Thoracic aorta (tissue), 2 donors: ENCODE results near the gene SH3PXD2B. TPM values are rescaled to one million over a fixed set of nuclear protein-coding genes. Genes with fewer than 3 reads are reported as not detected.

ENCODE experiments used
- ATAC-seq: fragments of 150-250 bp; one replicate; pipeline ENCODE4 v1.8.0; 2017; ENCODE audit warnings: low read depth; ENCODE audit not compliant: insufficient number of reproducible peaks, low FRiP score
- DNase-seq: peaks from one replicate; pipeline ENCODE4 v3.0.0-alpha.2; 2020; ENCODE audit warnings: low spot score
- H3K27ac ChIP-seq, 2 donors: fragments of 200-600 bp; sonication (generic); 1 replicate in 1 of 2; 2 replicates in 1 of 2; pipeline ENCODE4 v1.5.1; 2016; ENCODE audit warnings: mild to moderate bottlenecking in 2 of 2, moderate library complexity in 2 of 2
- H3K27me3 ChIP-seq: fragments of 200-600 bp; sonication (generic); replicated peaks from 2 replicates; pipeline ENCODE4 v1.6.0; 2016; ENCODE audit warnings: mild to moderate bottlenecking; ENCODE audit not compliant: insufficient read depth
- H3K36me3 ChIP-seq: fragments of 200-600 bp; sonication (generic); one replicate; pipeline ENCODE4 v1.5.1; 2016
- H3K4me1 ChIP-seq, 2 donors: fragments of 200-600 bp; sonication (generic); 1 replicate in 1 of 2; 2 replicates in 1 of 2; pipeline versions ENCODE4 v1.5.1 to v1.6.0; 2016; ENCODE audit warnings: low read depth in 2 of 2, mild to moderate bottlenecking in 1 of 2; ENCODE audit not compliant: control insufficient read depth in 1 of 2
- H3K4me3 ChIP-seq: fragments of 200-600 bp; sonication (generic); 2 replicates; pipeline ENCODE4 v1.5.1; 2016; ENCODE audit warnings: mild to moderate bottlenecking
- H3K9me3 ChIP-seq: fragments of 200-600 bp; sonication (generic); 2 replicates; pipeline ENCODE4 v1.5.1; 2016
- CTCF ChIP-seq: fragments of 200-600 bp; sonication (generic); IDR thresholded peaks from one replicate; pipeline ENCODE4 v1.5.1; 2019; ENCODE audit warnings: antibody characterized with exemption
- total RNA-seq, 2 donors: library from RNA; depleted of rRNA; stranded (reverse); fragments of >200 nt; gene quantifications; one replicate each; pipeline versions ENCODE4 v1.1.0 to v1.2.3, GENCODE V29; 2016

The SH3PXD2B gene
- total RNA-seq, 2 donors from 2014 or later, result 31.4 to 42.0 TPM

GRCh38 chr5:172348084-172348483 lies 106.2 kb downstream of the SH3PXD2B start:
- no peak for DNase-seq
- Histone ChIP-seq H3K27me3 (no peaks in the 10 kb centered on the region), H3K4me1 (no peaks in the 10 kb centered on the region), H3K36me3 (peaks cover 60% of the 10 kb centered on the region), H3K9me3 (no peaks in the 10 kb centered on the region), H3K27ac (no peak overlapping the region), H3K4me3 (no peak overlapping the region)
- no peak for ATAC-seq
- TF ChIP-seq CTCF, result no peak

GRCh38 chr5:172347496-172348052 lies 106.8 kb downstream of the SH3PXD2B start:
- Histone ChIP-seq H3K9me3 (no peaks in the 10 kb centered on the region), H3K4me1 (no peaks in the 10 kb centered on the region), H3K27me3 (no peaks in the 10 kb centered on the region), H3K36me3 (peaks cover 60% of the 10 kb centered on the region), H3K4me3 (no peak overlapping the region), H3K27ac (no peak overlapping the region)
- TF ChIP-seq CTCF, result no peak
- DNase-seq (no peak), ATAC-seq (no peak)

- Histone ChIP-seq H3K36me3 (peaks cover 61% of the 10 kb centered on the region), H3K4me3 (no peak overlapping the region), H3K27me3 (no peaks in the 10 kb centered on the region), H3K27ac (no peak overlapping the region), H3K9me3 (no peaks in the 10 kb centered on the region), H3K4me1 (no peaks in the 10 kb centered on the region)
- DNase-seq (no peak), ATAC-seq (no peak)
- TF ChIP-seq CTCF, result no peak
These were observed 108.4 kb downstream of the SH3PXD2B start for GRCh38 chr5:172345881-172346280.

GRCh38 chr5:172344855-172345409 lies 109.4 kb downstream of the SH3PXD2B start:
- H3K4me1 ChIP-seq, result no peaks in the 10 kb centered on the region
- H3K4me3 ChIP-seq, result no peak overlapping the region
- H3K9me3 ChIP-seq, result no peaks in the 10 kb centered on the region
- DNase-seq (no peak), ATAC-seq (no peak)
- H3K27me3 ChIP-seq, result no peaks in the 10 kb centered on the region
- no peak overlapping the region for H3K27ac ChIP-seq
- peaks cover 62% of the 10 kb centered on the region for H3K36me3 ChIP-seq
- TF ChIP-seq CTCF, result no peak

GRCh38 chr5:172343741-172344140 lies 110.6 kb downstream of the SH3PXD2B start:
- no peaks in the 10 kb centered on the region for H3K27me3 ChIP-seq
- H3K36me3 ChIP-seq, result peaks cover 64% of the 10 kb centered on the region
- no peak overlapping the region for H3K4me3 ChIP-seq
- H3K27ac ChIP-seq, result no peak overlapping the region
- no peaks in the 10 kb centered on the region for H3K9me3 ChIP-seq
- H3K4me1 ChIP-seq, result no peaks in the 10 kb centered on the region
- TF ChIP-seq CTCF, result no peak
- DNase-seq, result no peak
- no peak for ATAC-seq
